SW480 (cell line): Measurements from ENCODE around the gene CPNE8.

Experiments used
- DNase-seq: peaks from one replicate; pipeline ENCODE4 v3.0.0-alpha.2; 2016; ENCODE audit warnings: low spot score

CPNE8 gene

DNA sequence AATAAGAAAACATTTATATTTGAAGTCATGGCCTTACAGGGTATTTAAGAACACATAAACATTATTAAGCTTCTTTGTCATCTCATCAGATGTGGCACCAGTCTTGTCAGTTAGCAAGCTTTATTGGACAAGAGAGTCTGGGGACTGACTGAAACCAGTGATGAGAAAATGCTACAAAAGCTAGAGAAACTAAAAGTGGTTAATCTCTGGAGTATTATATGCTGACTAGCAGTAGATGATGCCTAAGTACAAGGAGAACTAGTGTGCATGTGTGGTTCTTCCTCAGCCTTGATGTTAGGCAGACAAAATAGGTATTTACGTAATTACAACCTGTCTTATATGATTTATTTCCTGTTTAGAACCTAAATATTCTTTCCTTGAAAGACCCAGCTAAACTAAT lies 176.5 kb downstream of the CPNE8 start:
- no peak for DNase-seq

DNA sequence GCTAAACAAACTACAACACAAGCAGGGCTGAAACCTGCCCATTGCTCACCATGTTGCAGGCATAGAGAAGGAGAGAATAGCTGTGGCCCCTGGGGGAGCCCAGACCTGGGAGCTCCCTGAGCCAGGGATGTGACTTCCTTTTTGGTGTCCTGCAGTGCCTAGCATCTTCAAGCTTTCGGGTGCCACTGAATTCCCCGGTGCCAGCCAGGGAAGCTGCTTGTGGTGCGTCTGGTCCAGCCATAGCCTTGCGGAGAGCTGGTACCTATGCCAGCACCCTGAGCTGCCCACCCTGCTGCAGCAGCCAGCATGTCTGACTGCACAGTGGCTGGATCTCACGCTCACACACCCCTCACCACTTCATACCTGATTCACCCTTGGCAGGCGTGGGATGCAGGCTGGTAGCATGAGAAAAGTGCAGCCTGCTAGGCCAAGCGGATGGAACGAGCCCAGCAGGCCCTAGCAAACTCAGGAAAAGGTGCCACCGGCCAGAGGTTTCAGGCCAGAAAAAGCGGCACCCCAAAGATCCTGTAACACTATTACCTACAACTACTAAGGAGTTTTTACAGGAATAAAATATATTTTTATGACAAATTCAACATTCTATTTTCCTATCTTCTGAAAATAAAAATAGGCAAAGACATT lies 183.7 kb downstream of the CPNE8 start:
- DNase-seq = no peak

DNA sequence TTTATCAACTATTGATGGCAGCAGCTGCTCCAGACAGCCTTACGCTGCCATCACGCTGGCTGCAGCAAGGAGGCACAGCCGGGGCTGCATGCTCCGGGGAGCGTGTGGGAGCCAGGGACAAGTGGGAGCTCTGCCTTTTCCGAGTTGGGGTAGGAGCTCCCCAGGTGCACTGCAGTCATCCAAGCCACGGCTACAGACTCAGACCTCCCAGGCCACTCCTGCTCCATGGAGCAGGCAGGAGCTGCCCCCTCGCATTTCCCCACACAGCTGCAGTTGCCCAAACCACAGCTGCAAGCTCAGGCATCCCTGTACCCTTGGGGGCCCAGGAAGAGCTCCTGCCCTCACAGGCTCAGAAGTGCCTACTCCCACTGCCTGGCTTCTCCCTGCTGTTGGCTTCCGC lies 184.7 kb downstream of the CPNE8 start:
- DNase-seq = no peak

DNA sequence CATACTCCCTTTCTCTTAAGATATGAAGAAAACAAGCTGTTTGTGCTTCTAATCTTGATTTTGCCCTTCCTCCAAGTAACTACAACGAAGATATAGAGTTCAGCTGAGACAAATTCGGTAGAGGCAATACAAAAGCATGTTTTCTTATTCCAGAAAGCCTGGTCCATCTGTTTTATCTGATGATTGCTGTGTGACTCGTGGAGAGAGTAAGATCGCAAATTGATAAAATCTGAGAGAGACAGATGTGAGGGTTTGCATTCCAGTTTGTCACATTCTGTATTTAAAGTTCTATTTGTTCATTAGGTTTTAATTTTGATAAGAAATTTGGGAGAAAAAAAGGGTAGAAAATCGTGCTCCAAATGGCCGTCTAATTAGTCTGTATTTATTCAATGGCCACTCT lies 192.1 kb downstream of the CPNE8 start:
- DNase-seq = no peak

DNA sequence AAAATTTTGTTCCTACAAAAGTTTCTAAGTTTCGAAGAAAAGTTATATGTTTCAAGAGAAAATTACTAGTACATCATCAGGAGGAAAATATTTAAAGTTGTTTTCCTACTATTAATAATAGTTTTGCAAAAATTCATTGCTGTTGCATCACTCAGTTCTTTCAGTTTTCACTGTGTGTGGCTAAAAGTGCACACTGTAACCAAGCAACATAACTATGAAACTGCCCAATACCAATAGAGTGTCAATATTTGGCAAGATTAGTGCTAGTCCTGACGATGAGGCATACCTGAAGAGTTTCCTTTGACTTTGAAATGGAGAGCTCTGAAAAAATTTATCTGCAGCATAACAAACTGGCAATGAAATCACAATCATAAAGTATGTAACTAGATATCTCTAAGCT lies 194.3 kb downstream of the CPNE8 start:
- DNase-seq = no peak

DNA sequence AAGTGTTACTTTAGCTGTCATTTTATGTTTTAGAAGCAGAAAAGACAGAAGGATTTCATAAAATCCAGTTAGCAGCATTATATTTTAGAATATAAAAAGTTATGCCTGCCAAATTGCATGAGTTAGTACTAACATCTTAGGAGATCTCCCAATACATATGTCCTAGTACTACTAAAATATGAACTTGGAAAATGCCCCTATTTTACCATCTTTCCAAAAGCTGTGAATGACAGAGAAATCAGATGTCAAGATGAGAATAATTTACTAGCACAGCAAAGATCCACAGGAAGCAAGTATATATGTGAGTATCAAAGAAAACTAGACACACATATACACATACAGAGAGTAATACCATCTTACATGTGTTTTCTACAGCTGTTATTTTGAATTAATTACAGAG lies 196.9 kb downstream of the CPNE8 start:
- DNase-seq = no peak

DNA sequence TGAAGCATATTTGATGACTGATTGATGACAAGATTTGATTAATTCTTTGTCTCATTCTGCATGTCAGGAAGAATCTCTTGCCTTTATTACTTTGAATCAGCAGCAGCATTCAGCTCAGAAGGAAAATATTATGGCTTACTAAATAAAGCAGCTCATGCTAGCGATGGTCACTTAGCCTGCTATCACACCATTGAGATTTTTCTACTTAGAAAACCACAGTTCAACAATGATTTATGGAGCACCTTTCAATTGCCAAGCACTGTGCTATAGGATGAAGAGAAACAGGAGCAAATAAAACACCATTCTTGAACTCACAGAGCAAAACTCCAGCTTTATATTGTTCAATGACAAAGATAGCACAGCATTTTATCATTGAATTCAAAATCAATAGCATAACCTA lies 197.7 kb downstream of the CPNE8 start:
- no peak for DNase-seq

DNA sequence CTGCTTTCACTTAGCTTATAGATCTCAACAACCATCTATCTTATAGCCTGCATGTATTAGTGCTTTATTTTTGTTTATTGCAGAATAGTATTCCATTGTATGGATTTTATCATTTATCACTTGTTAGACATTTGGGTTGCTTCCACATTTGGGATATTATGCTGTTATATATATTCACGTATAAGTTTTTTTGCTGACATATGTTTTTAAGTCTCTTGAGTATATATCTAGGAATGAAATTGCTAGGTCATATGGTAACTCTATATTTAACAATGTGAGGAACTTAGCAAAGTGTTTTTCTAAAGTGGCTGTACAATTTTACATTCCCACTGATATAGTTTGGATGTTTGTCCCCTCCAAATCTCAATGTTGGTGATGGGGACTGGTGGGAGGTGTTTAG lies 208.1 kb downstream of the CPNE8 start:
- no peak for DNase-seq

DNA sequence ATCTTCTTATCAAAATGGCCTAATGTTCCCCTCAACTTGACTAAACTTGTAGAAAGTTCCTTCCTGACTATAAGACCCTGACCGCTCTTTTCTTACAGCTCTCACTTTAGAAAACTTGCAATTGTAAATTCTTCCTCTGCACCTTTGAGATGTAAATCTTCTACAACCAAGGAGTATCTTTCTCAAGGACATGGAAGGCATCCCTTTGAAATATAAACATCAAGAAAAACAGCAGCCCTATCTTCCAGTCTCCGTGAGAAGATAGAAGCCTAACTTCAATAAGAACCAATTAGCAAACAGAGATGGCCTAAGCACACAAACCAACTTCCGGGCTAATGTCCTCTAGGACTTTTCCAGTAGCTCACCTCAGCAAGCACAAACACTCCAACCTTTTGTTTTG lies 210.3 kb downstream of the CPNE8 start:
- no peak for DNase-seq

DNA sequence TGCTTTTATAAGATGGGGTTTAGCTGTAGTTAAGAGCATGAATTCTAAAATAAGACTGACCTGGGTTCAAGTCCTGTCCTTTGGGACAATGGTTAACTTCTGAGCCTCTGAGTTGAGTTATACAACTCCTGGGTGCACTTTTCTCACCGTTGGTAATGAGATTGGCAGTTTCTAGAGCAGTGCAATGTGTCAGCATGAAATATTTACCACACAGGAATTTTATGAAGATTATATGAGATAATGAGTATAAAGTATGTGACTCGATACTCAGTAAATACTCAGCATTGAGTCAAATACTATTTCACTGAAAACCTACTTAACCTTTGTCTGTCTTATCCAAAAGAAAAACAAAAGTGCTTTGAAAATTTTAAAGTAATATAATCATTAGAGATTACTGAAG lies 214.2 kb downstream of the CPNE8 start:
- DNase-seq = no peak

DNA sequence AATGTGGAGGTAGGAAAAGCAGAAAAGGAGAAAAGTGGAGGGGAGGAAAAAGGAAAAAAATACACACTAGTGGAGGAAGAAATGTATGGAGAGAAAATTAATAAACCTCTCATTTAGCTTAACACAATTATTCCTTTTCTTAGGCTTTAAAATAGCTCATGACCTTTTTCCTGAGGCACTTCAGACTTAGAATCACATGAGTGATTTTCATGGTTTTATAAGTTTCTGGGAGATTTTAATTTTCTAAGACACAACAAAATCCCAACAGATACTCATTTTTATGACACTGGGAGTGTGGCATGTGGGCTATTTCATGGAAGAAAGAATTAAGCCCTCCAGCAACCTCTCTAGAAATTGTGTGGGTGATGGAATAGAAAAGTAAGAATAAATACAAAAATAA lies 214.7 kb downstream of the CPNE8 start:
- DNase-seq = no peak

DNA sequence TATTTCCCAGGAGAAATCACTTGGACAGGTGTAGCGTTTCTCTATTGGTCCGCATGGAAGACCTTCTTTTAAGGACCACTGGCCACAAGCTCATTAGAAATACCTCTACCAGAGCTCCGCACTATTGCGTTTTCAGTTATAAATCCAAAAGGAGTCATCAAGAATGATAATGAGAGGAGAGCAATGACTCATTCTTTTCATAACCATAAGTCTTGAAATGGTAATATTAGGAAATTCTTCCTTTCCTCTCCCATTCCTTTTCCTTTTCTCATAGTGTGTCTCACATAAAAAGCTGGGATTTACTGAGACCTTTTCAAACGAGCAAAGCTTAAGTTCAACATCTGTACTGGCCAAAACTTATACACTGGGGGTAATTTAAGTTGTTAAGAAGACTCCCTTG lies 215.7 kb downstream of the CPNE8 start:
- DNase-seq = no peak

DNA sequence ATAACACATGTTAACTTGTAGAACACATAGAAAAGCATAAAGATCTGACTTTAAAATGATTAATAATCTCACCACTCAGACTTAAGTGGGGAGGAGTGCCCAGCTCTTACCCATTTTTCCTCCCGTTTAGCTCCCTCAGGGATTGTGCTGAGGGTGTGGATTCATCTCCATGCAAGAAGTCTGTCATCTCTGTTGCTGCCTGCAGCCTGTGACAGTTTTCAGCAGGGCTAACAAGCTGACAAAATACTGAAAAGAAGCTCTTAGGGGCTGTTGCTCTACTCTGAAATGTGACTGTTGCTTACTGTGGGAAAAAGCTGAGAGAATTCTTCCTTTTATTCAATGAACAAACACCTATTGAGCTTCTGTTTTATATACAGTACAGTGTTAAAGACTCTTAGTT lies 216.2 kb downstream of the CPNE8 start:
- no peak for DNase-seq

DNA sequence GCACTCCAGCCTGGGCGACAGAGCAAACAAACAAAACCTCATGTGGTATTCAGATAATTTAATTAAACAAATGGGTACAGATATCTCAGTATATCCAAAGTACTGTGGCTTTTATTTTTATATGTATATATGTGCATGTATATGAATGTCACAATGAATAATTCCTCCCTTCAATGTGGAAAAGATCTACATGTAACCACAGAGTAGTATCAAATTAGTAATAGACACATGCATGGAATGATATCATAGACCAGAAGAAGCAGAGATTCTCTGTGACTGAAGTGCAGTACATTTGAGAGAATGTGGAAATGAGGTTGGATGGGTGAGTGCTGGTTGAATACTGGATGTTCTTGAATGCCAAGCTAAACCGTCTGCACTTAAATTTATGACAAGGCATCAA lies 222.9 kb downstream of the CPNE8 start:
- DNase-seq = no peak

DNA sequence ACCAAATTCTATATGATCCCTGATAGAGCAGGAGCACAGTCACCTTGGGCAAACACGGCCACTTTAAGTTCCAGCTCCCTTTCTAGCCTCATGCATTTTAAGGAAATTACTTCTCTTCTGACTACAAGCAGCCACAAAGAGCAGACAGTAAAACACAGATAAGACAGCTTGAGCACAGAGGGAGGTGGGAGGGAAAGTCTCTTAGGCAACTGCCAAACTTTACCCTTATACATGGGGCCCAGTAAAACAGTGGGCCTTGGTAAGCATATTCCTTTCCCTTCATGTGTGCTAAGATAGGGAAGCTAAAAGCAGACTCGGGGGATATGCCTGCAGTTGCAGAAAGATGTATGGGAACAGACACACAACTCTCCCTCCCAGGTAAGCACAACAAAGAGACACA lies 235.9 kb downstream of the CPNE8 start:
- DNase-seq = no peak

DNA sequence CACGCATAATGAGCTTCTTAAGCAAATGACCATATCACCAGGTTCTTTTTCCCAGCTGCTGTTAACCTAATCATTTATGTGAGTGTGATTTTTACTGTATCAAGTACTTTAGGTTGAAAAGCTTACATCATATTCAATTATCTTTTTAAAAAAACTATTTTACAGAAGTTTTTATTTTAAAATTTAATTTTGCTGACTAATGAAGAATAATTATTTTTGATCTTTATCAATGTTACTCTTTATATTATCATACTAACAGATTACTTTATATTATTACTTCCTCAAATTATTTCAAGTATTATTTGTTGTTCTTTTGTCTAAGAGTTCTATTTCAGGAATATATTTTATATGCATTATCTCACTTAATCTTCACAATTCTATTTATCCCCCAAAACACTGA lies 236.3 kb downstream of the CPNE8 start:
- no peak for DNase-seq

DNA sequence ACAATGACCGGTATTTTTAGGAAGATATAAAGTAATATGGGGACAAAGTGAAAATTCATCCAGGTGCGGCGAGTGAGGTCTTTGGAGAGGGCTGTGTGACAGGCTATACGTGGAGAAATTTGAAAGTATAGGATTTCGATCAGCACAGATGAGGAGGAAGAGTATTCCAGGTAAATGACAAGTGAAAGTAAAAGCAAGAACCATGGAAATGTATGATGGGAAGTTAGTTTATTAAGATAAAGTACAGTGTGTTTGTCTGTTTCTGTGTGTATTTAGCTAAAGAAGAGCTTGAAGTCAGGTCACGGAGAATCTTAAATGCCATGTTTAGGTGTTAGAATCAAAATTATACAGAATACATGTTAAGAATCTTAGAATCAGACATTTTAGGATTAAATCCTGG lies 239.0 kb downstream of the CPNE8 start:
- no peak for DNase-seq

DNA sequence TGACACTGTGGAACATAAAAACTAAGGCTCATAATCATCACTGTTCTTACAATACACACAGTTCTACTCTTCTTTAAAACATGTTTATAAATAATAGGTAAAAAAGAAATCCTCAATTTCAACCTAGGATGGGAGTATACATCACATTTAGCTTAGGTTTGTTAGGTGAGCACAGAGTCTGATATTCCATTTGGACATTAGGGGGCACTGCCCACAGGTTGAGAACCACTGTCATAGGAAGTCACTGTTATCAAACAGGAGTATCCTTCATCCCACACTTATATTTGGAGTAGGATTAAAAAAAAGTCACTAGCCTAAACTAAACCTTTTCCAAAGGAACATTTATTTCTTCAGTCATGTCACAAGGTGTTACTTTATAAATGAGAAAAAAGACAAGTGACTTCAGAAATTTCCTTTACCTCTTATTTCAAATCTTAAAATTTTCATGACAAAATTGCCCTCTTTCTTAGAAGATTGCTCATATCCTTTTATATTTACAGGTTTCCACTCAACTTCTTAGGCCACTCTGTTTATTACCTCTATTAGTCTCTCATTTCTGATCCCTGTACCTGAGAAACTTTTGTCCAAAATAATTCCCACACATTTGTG lies 240.6 kb downstream of the CPNE8 start:
- peak; percentile 9 for DNase-seq

DNA sequence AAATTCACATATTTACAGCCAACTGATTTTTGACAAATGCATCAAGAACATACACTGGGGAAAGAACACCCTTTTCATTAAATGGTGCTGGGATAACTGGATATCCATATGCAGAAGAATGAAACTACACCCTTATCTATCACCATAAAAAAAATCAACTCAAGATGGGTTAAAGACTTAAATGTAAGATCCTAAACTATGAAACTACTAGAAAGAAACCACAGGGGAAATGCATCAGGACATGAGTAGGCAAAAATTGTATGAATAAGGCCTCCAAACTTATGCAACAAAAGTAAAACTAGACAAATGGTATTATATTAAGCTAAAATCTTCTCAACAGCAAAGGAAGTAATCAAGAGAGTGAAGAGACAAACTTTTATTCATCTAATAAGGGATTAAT lies 242.6 kb downstream of the CPNE8 start:
- DNase-seq = no peak

DNA sequence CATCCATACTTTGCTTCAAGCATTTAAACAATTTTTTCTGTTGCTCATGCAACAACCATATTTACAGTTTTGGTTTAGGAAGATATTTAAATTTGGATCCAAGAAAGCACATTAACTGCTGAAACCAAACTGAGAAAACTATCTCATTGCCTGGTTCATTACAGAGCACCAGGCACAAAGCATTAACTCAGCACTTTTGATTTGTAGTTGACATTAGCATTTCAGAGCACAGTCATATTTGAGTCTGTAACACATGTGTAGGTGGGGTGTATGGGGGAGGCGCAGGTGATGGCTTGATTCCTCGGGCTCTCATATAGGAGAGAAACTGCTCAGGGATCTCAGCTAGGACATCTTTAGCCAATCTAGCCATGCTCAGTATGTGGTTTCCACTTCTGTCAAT lies 251.7 kb downstream of the CPNE8 start:
- DNase-seq = no peak

DNA sequence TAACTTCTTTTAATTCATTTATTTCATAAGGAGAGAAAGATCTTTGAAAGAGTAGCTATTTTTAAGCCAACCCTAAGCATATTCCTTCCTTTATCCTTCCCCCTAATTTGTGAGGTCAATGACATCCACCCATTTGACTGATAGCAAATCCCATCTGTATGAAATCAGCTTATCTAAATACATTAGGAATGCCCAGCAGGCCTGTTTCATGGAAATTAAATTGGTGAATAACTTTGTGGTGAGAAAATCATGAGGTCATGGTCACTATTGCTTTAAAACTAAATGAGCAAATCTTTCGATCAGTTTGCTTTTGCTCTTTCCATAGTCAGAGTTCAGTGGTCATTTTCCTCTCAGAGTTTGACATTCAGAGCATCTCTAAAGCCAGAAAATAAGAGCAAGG lies 256.6 kb downstream of the CPNE8 start:
- no peak for DNase-seq

DNA sequence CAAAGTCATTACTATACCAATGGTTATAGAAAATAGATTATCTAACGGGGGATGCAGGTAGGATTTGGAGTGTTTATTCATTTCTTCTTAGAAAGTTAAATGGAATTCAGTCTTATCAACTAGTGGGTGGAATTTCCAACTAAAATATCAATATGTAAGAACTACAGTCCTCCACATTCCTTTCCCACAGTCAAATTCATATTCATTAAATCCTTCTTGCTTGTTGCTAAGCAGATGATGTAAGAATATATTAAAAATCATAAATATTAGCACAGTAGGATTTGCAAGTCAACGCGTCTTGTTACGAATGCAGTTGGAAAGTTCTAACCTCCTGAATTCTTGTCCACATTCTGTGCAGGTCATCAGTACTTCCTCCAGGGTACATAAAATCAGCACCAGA lies 259.2 kb downstream of the CPNE8 start:
- DNase-seq = no peak

DNA sequence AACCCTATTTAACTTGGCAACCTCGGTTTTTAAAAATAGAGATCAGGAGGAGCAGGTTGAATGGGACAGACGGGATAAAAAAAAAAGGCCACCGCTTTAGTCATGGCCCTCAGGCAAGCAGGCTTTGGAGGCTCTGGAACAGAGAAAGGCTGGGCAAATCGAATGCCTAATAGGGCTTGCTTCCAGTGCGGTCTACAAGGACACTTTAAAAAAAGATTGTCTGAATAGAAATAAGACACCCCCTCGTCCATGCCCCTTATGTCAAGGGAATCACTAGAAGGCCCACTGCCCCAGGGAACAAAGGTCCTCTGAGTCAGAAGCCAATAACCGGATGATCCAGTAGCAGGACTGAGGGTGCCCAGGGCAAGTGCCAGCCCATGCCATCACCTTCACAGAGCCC lies 265.8 kb downstream of the CPNE8 start:
- no peak for DNase-seq

DNA sequence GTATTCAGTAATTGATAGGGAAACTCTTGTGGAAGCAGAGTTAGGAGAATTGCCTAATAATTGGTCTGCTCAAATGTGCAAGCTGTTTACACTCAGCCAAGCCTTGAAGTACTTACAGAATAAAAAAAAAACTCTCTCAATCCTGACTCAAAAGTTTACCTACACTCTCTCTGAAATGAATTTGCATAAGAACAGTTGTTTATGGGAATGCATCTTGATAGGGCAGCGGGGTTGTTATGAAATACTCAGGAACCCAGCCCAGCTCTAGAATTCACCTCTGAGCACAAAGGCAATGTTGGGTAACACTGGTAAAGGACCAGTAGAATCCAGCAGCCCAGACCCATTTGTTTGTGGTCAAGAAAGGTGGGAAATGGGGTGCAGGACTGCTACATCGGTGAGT lies 267.0 kb downstream of the CPNE8 start:
- no peak for DNase-seq

DNA sequence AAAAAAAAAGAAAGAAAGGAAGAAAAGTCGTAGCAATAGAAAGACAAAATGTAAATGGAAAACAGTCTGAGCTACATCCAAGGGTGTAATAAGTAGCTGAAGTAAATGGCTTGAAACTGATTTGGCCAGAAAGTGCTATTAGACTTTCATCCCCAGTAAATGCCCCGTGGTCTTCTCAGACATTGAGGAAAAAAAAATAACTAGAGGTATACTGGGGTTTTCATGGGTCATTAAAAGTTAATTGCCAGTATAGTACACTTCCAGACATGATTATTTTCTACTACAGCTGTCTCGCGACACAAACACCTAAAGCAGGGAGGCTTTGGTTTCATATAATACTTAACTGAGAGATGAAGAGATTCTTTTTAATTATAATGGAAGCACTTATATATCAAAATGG lies 271.9 kb downstream of the CPNE8 start:
- no peak for DNase-seq
